Endothelial cell of umbilical vein (primary cell): ENCODE measurements around the gene INTS14.

ENCODE experiments used
- CTCF ChIP-seq, 2 donors: IDR thresholded peaks; 1 replicate in 1 of 2; 2 replicates in 1 of 2; pipeline ENCODE4 v1.5.1; 2011; ENCODE audit warnings: low read length in 2 of 2, mild to moderate bottlenecking in 2 of 2, moderate library complexity in 2 of 2, control low read depth in 1 of 2, inconsistent platforms in 1 of 2, low read depth in 1 of 2; ENCODE audit not compliant: insufficient read depth in 1 of 2; ENCODE audit errors: extremely low read depth in 1 of 2
- GATA2 ChIP-seq: IDR thresholded peaks from 2 replicates; pipeline ENCODE4 v1.7.0; 2011; ENCODE audit warnings: low read depth, mild to moderate bottlenecking, moderate library complexity, mixed read lengths, low read length; ENCODE audit not compliant: insufficient read length, insufficient read depth
- POLR2A ChIP-seq: IDR thresholded peaks from 2 replicates; pipeline ENCODE4 v1.6.1; 2012; ENCODE audit warnings: low read depth, mild to moderate bottlenecking, control low read depth, low read length

- TF ChIP-seq CTCF (IDR thresholded peaks at IDR 0.05; ENCODE audit: extremely low read depth in 1 of 2, insufficient read depth in 1 of 2, low read depth in 1 of 2, low read length in 2 of 2) (no peak), GATA2 (no peak), POLR2A (no peak)
These were observed 63.1 kb downstream of the INTS14 start for GRCh38 chr15:65547841-65548240.
